ENCODE measurements around the gene NPM3.
A peak's percentile ranks its signal among the peaks of the same experiment; 100 is the strongest.

Gene NPM3, protein sequence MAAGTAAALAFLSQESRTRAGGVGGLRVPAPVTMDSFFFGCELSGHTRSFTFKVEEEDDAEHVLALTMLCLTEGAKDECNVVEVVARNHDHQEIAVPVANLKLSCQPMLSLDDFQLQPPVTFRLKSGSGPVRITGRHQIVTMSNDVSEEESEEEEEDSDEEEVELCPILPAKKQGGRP

DNA sequence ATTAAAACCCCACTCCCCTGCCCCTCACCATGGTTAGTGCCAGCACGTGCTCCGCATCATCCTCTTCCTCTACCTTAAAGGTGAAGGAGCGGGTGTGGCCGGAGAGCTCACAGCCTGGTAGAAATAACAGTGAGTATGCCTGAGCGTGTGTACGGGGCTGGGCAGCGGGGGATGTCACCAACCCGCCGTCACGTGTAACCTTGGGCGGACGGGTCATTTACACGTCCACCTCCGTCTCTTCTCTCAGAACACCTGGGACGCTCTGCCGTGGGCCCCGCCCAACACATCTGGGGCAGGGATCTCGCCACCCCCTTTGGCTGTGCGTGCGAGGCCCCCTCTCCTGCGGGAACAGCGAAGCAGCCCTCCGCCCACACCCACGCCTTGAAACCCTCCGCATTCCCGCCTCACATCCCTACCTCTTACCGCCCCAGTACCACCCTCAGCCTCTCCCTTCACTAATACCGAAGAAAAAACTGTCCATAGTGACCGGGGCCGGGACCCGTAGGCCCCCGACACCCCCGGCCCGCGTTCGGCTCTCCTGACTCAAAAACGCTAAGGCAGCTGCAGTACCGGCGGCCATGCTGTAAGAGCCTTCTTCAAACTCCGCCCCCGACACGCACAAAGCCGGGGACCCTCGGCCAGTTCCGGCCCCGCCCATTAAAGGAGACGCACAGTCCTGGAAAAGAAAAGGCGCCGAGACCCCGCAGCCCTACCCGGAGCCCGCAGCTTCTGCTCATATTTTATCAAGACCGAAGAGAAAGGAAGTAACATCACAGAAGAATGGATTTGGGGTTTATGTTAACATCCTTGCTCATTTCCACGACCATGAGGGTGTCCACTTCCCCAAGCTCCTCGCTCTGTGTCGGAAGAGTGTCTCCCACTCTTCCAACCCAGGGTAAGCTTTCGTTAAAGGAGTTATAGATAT, at the start of gene NPM3:
Gene NPM3, minus strand, starts transcription at position 636 of the 925 bp plus-strand sequence. Its CDS starts 56 bp downstream, at position 580.
- peak; percentile 65 for DNase-seq

DNA sequence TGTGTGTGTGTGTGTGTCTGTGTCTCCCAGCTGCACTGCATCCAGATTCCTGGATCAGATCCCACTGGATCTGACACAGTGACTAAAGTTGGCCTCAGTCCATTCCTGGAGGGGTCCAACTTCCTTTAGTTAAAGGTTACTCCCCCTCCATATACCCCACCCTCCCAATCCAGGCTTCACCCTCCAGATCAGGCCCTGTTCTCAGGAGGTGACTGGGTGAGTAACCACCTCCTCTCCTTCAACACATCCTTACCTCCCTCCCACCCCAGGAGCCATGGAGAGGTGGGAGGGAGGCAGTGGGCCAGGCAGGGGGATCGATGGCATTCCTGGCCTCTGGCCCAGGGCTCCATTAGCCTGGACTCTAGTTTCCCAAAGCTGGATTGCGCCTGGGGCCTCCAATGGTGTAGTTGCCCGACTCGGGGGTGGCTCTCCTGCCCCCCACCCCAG, 49.1 kb upstream of the NPM3 start:
- no peak for DNase-seq

DNA sequence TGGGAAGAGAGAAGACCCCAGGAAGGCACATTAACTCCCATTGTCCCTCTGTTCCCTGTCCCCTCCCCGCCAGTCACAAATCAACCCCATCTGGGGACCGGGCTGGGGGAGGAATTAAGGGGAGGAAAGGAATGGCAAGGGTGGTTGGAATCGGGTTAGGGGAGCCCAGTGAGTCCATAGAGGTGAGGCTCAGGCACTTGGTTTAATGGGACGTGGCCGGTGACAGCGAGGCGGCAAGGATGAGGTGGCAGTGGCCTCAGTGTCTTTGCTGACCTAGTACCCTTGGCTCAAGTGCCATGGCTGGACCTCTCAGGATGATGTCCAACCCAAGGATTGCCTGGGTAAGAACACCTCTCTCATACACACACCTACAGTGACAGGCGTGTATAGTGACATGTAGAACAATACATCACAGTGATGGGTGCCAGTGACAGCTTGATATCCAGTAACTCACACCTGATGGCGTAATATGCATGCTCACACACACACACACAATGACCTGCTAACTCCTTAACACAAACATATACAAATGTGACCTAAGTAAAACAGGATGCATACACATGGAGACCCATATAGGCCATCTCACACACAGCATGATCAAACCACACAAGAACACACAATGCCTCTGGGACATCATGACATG, 48.0 kb upstream of the NPM3 start:
- no peak for DNase-seq

DNA sequence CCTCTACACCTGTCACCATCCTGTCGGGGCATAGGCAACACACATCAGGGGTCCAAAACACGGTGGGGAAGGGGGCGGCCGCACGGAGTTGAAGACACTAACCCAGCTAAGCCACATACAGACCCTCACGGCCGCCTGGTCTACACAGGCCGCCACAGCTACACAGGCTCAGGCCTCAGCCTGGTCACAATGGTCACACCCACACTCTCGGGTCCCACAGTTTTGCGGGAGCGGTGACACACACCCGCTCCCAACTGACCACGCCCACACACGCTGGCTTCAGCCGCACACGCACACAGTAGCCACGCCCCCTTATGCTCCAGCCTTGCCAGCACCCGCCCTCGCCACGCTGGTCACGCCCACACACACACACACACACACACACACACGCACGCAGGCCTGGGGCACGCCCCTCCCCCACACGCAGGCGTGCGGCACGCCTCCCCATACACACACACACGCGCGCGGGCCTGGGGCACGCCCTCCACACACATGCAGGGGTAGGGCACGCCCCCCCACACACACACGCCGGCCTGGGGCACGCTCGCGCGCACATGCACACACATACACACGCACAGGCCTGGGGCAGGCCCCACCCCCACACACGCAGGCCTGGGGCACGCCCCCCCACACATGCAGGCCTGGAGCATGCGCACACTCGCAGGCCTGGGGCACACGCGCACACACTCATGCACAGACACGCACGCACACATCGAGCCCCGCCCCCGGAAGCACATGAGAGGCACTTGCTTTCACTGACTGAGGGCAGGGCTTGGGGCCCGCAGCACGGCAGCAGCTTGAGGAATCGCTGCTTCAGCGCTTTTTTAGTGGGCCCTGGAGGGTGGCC, 47.3 kb upstream of the NPM3 start:
- peak; percentile 25 for DNase-seq

DNA sequence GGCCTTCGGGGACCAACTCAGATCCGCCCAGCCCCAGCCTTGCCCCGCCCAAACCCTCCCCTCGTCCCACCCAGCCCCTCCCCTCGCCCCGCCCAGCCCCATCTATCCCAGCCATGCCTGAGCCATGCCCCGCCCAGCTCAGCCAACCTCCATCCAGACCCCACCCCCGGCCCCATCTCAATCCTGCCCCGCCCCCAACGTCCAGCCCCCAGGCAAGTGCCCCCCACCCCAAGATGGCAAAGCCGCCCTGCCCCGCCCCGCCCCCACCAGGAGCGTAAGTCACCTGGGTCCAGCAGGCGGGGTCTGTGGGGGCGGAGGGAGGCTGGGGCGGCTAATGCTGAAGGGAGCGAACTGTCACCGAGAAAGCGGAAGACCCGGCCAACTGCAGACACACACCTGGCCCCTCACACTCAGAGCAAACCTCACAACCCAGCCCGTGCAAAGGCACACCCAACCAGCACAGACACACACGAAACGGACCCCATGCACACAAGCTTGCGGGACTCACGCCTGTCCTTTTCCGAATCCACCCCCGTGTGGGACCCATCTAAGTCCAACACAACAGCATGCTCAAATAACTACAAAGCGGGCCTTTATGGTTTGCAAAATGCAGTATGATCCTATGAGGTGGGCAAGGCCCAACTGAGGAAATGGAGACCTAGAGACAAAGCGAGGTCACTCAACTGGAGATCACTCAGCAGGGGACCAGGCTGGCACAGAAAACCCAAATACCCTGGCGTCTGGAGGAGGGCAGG, 46.5 kb upstream of the NPM3 start:
- DNase-seq, result no peak

DNA sequence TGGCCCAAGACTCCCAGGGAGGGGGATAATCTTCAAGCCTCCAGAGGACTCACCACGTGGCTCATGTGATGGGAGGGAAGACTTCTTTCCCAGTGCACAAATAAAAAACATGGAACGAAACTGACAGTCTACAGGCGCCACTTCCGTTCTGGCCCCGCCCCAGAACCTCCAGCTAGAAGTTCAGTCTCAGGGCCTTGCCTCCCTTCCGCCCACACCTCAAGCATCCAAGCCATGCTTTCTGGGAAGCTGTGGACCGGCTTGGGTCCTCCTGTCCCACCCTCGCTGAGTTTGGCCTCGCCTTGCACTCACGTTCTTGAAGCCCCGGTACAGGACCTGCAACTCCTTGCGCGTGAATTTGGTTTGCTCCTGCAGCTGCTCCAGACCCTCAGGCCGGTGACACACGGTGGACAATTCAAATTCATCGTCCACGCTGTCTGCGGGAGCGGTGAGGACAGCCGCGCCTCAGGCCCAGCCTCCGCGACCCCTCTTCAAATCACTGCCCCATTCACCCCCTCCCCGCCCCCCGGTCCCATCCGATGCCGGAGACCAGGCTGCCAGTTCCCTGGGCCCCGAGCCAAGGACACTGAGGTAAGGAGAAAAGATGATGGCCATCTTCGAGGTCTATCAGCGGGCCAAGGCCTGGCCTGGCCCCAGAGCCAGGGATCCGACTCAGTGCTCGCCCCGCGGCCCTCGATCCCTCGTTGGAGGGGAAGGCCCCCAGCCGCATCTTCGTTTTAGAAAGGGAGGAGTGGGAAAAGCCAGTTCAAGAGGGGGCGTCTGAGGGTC, 45.7 kb upstream of the NPM3 start:
- DNase-seq, result no peak

DNA sequence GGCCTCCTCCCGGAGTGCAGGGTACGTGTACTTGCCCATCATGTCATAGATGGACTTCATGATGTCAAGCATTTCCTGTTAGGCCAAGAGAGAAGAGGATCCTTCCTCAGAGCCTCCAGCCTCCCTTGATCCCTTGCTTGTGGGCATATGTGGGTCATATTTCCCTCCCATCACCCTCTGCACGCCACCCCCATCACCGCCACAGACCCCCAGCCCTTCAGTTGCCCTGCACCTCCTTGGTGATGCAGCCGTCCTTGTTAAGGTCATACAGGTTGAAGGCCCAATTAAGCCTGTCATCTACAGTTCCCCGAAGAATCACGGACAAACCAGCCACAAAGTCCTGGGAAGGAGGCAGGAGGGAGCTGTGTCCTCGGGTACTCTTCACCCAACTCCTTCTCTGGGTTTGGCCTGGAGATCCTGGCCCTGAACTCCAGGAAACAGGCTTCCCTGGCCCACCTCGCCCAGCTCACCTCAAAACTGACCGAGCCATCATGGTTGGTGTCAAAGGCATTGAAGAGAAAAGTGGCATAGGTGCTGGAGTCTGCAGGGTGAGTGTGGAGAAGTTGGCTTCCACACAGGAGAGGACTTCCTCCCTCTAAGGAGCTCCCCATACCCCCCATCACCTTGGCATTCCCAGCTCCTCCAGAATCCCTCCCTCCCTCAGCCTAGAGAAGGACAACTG, 44.8 kb upstream of the NPM3 start:
- no peak for DNase-seq

DNA sequence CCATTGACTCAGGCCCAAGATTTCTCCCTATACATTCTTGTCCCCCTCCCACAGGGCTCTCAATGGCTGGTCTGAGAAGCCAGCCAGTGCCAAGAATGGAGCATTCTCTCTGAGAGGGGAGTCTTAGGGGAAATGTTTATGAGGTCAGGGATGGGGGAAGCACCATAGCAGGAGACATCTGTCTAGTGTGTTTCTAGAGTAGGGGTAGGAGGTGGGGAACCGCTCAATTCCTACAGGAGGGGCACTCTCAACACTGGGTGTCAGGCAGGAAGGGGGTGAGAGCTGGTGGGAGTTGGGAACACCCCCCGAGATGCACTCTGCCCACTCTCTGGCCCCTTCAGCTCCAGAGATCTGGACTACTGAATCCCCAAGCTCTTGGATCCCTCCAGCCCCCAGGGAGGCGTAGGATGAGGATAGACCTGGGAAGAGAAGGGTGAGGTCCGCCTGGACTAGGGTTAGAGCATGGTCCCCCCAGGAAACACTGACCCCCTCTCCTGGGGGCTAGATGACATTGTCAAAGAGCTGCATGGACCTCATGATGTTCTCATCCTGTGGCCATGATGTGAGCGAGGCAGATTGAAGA, 43.7 kb upstream of the NPM3 start:
- no peak for DNase-seq

DNA sequence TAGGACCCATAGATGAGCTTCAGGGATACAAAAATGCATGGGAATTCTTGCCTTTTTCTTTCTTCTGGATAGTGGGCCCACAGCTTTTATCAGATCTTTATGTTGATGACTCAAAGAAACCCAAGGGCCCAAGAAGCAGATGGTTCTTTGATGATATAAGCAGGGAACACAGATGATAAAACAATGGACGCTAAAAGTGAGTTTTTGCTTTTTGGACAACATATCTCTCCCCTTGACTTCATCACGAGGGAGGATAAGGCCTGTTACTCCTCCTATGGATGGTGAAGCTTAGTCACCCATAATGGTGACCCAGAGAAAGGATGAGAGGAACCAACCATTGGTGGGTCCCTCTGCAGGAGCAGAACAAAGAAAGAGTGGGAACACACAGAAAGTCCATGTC, 41.5 kb upstream of the NPM3 start:
- DNase-seq, result no peak

DNA sequence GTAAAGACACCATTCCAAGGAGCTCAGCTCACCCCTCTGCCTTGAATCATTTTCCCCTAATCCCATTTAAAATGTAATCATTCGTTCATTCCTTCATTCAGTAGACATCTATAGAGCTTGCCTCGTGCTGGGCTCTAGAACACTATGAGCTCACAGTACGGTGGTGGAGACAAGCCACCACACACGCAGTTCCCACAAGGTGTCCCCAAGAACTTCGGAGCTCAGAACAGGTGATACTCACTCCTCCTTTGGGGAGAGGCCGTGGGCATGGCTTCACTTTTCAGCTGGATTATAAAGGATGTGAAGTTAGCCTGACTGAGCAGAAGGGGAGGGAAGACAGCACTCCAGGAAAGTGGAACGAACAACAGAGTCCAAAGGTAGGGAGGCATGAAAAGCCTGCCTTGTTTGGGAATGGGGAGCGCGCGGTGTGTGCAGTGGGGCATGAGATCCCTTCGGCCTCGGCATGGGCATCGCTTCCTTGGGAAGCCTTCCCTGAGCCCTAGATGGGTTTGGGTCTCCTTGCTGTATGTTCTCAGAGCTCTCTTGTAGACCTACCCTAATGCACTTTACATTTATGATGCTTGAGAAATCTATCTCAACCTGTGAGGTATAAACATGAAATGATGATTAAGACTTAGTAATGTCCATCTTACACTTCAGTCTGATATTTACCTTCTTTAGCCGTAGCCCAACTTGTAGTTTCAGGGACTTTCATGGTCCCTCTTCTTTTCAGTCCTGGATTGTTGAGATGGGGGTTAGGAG, 35.8 kb upstream of the NPM3 start:
- DNase-seq, result peak; percentile 58

DNA sequence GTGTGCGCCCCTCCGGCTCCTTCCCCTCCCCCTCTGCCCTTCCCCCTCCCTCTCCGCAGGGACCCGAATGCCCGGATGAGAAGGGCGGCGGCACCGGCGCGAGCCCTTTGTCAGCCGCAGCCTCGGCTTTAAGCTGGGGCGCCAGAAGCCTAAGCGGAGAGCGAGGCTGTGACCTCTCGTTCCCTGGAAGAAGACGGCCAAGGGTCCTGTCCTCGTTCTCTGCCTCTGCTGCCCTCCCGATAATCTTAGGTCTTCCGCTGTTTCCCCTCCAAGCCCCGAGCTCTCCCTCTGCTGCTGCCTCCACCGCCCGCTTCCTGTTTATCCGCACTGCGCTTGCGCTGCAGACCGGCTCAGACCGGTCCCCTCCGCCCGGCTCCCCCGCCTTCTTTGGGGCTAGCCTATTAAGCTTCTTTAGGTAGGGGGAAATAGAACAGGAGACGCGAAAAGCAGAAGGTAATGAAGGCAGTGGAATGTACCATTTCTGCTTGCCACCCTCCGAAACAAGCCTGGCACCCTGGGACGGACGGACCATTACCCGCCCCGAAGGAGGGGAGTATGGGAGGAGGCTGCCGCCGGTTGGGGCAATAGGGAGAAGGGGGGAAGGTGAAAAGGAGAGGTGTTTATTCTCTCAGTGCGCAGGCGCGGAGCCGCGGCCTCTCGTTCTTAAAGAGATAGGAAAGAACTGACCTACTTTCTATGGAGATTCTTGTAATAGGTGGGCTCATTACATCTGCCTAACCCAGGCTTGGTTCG, 35.0 kb upstream of the NPM3 start, which contains the start of gene OGA:
Gene OGA, minus strand, starts transcription at position 326 of the 753 bp plus-strand sequence. CDS start 422 bp downstream, outside the sequence.
- DNase-seq, result peak; percentile 97

DNA sequence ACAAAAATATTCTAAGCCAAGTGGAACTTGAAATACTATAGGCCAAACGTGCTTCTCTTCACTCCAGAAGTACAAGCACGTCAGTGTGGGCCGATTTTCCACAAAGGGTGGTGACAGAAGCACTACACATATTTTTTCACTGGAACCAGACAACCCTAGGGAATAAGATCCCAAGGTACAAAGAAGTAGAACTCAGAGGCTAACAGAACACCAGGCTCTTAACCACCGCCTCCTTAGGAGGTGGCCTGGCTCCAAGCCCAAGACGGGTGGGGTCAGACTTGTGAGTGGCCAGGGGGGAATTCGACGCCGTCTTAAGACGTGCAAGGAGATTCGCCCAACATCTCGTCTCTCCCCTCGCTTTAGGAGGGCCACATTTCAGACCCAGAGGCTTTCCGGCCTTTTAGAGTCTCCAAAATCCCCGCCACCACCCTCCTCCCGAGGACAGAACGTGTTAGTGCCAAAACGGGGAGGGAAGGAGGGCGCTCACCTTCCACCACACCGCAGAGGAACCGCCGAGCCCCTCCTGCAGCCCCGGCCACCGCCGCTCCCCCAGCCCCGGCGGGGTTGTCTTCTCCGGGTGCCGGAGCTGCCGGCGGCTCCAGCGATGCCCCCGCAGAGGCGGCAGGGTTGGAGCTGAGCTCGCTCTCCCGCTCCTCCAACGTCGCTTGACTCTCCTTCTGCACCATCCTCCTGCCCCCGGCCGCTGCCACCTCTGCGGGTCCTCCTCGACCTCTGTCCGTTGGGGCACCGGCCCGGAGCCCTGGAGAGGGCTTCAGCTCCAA, 34.3 kb upstream of the NPM3 start:
- peak; percentile 58 for DNase-seq

DNA sequence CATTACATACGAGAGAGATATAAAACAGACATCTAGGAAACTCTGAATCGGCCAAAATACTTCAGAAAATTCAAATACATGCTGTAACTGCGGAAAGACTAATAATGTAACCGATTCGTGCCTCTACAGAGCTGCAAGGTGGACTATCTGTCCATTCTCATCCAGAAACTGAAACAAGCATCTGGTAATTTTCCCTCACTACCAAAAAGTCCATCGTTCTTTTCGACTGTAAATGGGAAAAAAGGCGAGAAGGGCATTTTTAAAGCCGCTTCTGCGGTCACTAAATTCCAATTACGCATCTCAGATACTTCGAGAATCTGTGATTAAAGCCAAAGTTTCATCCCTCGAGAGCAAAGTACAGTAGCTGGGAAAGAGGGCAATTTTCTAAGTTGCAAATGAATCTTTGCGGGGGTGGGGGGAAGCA, 33.7 kb upstream of the NPM3 start:
- DNase-seq, result no peak

DNA sequence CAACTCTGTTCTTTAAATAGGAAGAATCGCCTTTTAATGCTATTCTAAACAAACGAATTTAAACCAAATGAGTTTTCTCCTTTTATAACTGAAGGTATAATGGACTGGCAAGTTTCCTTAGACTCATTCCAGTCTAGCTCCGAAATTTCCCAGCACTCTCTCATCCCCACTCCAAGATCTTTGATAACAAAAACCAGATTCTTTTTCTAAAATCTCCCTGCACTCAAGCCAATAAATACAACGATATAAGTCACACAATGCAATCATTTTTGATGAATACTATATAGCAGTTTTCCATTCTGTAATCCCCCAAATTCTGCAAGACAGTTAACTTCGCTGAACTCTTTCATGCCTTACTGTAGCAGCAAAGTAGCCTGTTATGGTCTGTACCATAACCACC, 33.1 kb upstream of the NPM3 start:
- no peak for DNase-seq

DNA sequence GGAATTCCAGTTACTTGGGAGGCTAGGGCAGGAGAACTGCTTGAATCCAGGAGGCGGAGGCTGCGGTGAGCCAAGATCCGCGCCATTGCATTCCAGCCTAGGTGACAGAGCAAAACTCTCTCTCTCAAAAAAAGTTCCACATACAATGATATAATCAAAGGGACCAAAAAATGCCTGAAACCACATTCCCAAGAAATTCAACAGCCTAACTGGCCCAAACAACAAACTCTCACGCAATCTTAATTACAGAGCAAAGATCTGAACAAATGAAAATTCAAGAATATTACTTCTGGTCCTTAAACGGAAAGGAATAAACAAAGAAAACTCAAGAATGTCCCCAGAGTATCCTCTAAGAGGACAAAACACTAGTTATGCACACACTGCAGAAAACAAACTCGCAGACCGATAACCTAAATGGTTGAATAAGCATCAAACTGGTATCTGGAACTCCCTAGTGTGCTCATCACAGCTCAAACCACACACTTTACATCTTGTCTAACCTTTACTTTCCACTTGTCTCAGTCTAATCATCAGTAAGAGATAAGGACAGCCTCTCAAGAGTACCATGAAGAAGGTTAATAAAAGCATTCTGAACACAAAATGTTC, 31.3 kb upstream of the NPM3 start:
- no peak for DNase-seq

DNA sequence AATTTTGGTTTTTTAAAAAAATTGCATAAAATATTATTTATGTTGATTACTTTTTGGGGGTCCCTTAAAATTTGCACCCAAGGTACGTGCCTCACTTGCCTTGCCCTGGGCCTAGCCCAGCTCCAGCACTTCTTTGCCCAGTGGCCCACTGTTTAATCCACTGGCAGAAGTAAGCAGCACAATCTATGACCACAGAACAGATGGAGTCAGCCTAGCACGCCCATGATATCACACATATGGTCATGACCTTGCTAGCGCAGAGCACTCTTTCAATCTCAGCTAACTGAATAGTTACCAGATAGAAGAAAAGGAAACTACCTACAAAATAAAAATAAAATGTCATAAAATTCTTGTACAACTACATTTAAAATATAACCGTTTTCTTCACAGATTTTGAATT, 29.4 kb upstream of the NPM3 start:
- DNase-seq, result no peak

DNA sequence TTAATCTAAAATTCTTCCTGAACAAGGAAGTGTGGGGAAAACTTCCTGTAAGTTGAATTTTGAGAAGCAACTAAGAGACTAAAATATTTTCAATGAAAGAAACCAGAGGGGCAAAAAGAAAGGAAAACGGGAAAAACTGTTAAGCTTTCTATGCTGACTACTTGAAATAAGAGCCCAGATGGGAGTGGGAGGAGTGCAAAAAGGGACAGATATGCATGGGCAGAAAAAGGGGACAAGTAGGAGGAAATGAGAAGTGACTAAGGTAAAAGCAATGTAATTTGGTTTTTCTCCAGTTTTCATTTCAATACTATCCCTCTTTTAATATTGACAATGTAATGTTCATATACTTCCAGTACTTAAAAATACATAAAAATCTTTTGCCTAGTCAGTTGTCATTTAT, 23.9 kb upstream of the NPM3 start:
- no peak for DNase-seq
